ENCODE data around the gene TRMT11. TPM values are rescaled to one million over a fixed set of nuclear protein-coding genes. Genes with fewer than 3 reads are reported as not detected.

Gene TRMT11
- total RNA-seq, 1 donor from 2014 or later = 17.7 TPM

GRCh38 chr6:125987026-125987617, 782 bp downstream of the TRMT11 start:
- peak; percentile 2 for ATAC-seq
- no peaks in the 10 kb centered on the region for H3K36me3 ChIP-seq
- intact Hi-C loops (cut with DNase I) = no loop called here
- DNase-seq = no peak
- H3K4me1 ChIP-seq = peaks cover 9% of the 10 kb centered on the region
- H3K27ac ChIP-seq = peak overlapping the region; percentile 85
- no peaks in the 10 kb centered on the region for H3K27me3 ChIP-seq
- no peak for TF ChIP-seq CTCF (IDR thresholded peaks at IDR 0.05)
- H3K9me3 ChIP-seq = no peaks in the 10 kb centered on the region
- peak overlapping the region; percentile 73 for H3K4me3 ChIP-seq

- intact Hi-C loops (cut with DNase I) = no loop called here
- TF ChIP-seq CTCF (IDR thresholded peaks at IDR 0.05) = no peak
These were observed 1.9 kb downstream of the TRMT11 start for GRCh38 chr6:125988280-125988679.

GRCh38 chr6:125989631-125990030, 3.3 kb downstream of the TRMT11 start:
- no peak for TF ChIP-seq CTCF (IDR thresholded peaks at IDR 0.05)
- Histone ChIP-seq H3K4me3 (no peak overlapping the region), H3K36me3 (no peaks in the 10 kb centered on the region), H3K4me1 (peaks cover 9% of the 10 kb centered on the region), H3K27ac (no peak overlapping the region), H3K9me3 (no peaks in the 10 kb centered on the region), H3K27me3 (no peaks in the 10 kb centered on the region)
- no peak for ATAC-seq
- no peak for DNase-seq
- intact Hi-C loops (cut with DNase I) = no loop called here

More at GRCh38 chr6:125988280-125988679, 1.9 kb downstream of the TRMT11 start:
- DNase-seq (no peak), ATAC-seq (no peak)
- H3K27me3 ChIP-seq = no peaks in the 10 kb centered on the region
- no peaks in the 10 kb centered on the region for H3K9me3 ChIP-seq
- peaks cover 9% of the 10 kb centered on the region for H3K4me1 ChIP-seq
- H3K27ac ChIP-seq = no peak overlapping the region
- H3K4me3 ChIP-seq = no peak overlapping the region
- no peaks in the 10 kb centered on the region for H3K36me3 ChIP-seq

GRCh38 chr6:125991653-125992052, 5.3 kb downstream of the TRMT11 start:
- Histone ChIP-seq H3K36me3 (no peaks in the 10 kb centered on the region), H3K9me3 (no peaks in the 10 kb centered on the region), H3K4me1 (peaks cover 4% of the 10 kb centered on the region), H3K27me3 (no peaks in the 10 kb centered on the region), H3K27ac (no peak overlapping the region), H3K4me3 (no peak overlapping the region)
- DNase-seq = no peak
- intact Hi-C loops (cut with DNase I) = no loop called here
- no peak for TF ChIP-seq CTCF (IDR thresholded peaks at IDR 0.05)
- ATAC-seq = no peak

- Histone ChIP-seq H3K4me1 (no peaks in the 10 kb centered on the region), H3K36me3 (peaks cover 21% of the 10 kb centered on the region), H3K27me3 (no peaks in the 10 kb centered on the region), H3K4me3 (no peak overlapping the region), H3K27ac (no peak overlapping the region), H3K9me3 (no peaks in the 10 kb centered on the region)
- TF ChIP-seq CTCF (IDR thresholded peaks at IDR 0.05) = no peak
- ATAC-seq = no peak
- intact Hi-C loops (cut with DNase I) = no loop called here
- no peak for DNase-seq
These were observed 8.5 kb downstream of the TRMT11 start for GRCh38 chr6:125994670-125995488.

Data from upper lobe of right lung (tissue), 1 donor.